HG02763 (cell line): ENCODE data around the gene RBM23.
"Not testable (repeated sequence)": the region's sequence is repeated elsewhere in the genome, so short reads cannot be mapped to it uniquely, and the experiment has no call there.

ENCODE experiments used
- ATAC-seq: cut with Tn5 transposase; IDR thresholded peaks from one replicate; pipeline ENCODE4 v1.9.1; 2021; ENCODE audit warnings: mild to moderate bottlenecking, moderate library complexity; ENCODE audit not compliant: unreplicated experiment

The RBM23 gene

DNA sequence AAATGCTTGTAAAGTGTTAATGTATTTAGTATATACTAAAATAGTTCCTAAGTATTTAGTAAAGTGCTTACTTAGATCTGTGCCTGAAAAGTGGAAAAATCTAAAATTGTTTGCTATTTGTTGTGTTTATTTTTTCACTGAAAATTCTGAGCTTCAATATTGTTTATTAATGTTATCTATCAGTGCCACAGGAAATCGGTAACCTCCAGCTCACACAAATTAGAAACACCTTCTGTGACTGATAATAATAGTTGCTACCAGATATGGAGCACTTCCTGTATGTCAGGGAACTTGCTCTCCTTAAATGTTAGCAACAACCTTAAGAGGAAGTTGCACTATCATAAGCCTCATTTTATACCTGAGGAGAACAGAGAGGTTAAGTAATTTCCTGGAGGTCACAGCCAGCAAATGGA lies 48.1 kb downstream of the RBM23 start:
- ATAC-seq: peak; percentile 29

DNA sequence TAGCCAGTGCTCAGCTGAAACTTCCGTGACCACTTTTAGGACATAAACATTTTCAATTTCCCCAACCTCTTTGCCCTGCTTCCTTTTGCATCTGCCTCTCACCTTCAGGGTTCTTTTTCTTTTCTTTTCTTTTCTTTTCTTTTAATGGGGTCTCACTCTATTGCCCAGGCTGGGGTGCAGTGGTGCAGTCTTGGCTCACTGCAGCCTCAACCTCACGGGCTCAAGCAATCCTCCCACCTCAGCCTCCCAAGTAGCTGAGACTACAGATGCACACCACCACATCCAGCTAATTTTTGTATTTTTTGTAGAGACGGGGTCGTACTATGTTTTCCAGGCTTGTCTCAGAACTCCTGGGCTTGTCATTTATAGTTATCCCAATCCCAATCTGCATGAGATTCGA lies 52.1 kb downstream of the RBM23 start:
- no peak for ATAC-seq

DNA sequence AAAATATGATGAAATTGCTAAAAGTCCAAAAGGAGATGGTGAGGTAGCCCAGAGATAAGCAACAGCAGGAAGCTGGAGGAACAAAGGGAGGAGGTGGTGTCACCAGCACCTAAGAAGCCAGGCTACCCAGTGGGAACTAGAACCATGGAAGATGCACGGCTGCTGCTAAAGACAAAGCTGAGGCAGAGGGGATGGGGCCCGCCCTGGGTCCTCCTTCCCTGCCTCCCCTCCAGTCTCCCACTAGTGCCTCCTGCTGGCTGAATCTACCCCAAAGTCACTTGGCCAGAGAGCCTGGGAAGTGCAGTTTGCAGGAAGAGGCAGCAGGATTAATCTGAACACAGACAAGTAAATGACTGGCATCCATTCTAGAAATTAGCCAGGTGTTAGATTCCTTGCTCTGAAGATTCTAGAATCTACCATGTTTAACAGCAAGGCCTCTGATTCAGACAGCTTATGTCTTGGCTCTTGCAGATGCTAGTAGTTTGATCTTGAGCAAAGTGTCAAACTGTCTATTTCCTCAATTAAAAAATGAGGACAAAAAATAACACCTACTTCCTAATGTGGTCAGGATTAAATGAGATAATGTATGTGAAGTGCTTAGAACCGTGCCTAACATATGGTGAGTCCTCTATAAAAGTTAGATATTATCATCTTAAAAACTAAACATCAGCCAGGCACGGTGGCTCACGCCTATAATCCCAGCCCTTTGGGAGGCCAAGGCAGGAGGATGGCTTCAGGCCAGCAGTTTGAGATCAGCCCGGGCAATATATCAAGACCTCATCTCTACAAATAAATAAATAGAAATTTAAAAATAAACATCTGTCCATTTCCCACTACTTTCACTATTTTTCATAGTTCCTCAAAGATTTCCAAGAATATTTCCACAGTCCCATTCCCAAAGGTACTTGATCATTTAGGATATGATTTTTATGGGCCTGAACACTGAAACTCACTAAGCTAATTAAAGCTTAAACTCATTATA lies 53.2 kb downstream of the RBM23 start:
- no peak for ATAC-seq

DNA sequence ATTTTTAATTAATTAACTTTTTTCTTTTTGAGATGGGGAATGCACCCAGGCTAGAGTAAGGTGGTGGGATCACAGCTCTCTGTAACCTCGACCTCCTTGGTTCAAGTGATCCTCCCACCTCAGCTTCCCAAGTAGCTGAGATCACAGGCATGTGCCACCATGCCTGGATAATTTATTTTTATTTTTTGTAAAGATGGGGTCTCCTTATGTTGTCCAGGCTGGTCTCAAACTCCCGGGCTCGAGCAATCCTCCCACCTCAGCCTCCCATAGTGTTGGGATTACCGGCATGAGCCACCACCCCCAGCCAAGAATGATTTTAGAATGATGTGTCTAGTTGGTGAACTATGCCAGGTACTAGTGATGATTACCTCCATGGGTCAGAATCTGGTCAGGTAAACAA lies 54.0 kb downstream of the RBM23 start:
- ATAC-seq: no peak

DNA sequence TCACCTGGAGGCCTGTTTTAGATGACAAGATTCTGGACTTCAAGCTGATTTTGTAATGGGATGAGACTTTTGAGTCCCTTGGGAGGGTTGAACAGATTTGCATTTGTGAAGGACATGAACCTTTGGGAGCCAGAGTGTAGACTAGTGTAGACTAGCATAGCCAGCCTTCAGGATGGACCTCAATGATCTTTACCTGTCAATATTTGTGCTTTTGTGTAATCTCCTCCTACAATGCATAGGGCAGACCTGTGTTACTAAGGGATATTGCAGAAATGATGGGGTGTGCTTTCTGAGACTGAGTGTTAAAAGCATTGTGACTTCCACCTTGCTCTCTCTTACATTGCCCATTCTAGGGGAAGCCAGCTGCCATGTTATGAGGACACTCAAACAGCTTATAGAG lies 57.3 kb downstream of the RBM23 start:
- no peak for ATAC-seq

DNA sequence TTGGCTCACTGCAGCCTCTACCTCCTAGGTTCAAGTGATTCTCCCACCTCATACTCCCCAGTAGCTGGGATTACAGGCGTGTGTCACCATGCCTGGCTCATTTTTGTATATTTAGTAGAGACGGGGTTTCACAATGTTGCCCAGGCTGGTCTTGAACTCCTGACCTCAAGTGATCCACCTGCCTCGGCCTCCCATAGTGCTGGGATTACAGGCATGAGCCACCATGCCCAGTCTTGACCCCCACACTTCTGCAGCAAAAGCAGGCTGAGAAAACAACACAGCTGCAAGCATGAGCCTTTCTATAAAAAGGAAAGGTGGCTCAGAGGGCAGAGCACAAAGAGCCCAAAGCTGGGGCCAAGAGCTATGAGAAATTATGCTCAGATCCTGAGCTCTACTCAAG lies 58.6 kb downstream of the RBM23 start:
- ATAC-seq: not testable (repeated sequence)

DNA sequence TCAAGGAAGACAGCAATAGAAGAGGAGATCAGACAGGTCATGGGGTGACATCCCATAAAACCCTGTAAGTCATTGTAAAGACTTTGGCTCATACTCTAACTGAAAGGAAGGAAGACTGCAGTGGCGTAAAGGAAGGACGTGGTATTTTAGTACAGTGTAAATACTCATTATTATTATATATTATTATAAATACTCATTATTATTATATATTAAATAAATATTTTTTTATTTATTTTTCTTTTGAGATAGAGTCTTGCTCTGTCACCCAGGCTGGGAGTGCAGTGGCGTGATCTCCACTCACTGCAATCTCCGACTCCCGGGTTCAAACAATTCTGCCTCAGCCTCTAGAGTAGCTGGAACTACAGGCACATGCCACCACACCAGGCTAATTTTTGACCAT lies 62.5 kb downstream of the RBM23 start:
- ATAC-seq: no peak

DNA sequence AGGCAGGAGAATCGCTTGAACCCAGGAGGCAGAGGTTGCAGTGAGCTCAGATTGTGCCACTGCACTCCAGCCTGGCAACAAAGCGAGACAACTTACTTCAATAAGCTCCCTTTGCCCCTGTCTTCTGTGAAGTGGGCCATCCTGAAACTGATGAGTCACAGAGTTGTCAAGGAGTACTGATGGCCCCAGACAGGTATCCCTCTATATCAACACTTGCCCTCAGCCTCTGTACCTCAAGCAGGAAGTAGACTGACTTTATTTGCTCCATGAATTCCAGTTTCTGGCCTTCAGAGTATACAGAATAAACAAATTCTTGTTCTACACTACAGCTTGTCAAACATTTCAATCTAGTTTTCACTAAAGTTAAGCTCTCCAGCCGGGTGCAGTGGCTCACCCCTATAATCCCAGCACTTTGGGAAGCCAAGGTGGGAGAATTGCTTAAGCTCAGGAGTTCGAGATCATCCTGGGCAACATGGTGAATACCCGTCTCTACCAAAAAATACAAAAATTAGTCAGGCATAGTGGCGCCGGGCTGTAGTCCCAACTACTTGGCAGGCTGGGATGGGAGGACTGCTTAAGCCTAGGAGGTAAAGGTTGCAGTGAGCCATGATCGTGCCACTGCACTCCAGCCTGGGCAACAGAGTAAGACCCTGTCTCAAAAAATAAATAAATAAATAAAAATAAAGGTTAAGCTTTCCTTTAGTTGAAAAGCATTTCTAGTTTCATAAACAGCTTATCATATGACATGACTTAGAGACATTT lies 63.8 kb downstream of the RBM23 start:
- no peak for ATAC-seq

DNA sequence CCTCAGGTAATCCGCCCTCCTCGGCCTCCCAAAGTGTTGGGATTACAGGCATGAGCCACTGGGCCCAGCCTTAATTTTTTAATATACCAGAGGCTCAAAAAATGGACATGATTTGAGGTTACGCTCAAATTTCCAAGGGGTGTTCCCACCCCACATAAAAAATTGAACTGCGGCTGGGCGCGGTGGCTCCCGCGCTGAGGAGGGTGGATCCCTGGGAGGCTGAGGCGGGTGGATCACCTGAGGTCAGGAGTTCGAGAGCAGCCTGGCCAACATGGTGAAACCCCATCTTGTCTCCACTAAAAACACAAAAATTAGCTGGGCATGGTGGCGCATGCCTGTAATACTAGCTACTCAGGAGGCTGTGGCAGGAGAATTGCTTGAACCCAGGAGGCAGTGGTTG lies 64.7 kb downstream of the RBM23 start:
- not testable (repeated sequence) for ATAC-seq

DNA sequence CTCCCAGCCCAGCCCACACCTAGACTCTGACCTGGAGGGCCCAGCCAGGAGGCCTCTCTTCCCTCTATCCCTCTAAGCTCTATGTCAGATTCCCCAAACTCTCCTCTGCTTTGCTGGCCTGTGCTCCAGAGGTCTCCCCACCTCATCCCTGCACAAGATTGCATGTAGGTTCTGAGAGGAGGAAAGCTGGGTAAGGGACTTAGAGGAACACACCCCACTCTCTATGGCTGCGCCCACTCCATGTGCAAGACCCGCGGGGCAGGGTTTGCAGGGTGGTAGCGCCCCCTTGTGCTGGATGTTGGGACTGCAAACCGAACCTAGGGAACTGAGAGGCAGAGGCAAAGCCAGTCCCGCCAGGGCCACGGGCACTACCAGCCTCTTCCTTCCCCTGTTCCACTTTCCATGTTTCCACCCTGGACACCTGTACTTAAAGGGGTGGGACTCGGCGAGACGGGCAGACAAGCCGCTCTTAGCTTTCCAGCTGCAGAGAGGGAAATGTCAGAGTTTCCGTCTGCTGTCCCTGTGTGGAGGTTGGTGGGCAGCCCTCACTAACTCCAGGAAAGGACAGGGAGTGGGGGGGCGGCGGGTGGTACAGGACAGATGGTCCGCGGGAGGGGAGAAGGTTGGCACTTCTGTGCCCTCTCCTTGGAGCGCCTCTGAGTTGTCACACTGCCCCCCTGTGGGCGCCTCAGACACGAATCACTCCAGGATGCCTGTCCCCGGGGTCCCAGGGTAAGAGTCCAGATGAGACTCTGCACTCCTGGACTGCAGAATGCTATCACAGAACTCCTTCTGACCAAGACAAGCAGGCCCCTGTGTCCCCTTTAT lies 65.8 kb downstream of the RBM23 start:
- peak; percentile 54 for ATAC-seq

DNA sequence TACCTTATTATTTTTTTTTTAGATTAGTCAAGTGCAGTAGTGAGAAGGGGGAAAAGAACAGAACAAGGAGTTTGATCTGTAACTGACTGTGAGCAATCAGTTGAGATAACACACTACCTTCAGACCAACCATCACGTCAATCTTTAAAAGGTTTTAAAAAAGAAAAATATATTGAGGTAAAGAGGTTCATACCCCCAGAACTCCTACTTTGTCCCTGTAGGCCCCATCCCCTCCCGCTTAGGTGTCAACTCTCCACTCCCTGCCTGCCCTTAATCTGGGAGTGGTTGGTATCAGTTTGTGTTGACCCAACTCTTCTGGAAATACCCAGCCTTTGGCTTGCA lies 66.4 kb downstream of the RBM23 start:
- peak; percentile 26 for ATAC-seq

DNA sequence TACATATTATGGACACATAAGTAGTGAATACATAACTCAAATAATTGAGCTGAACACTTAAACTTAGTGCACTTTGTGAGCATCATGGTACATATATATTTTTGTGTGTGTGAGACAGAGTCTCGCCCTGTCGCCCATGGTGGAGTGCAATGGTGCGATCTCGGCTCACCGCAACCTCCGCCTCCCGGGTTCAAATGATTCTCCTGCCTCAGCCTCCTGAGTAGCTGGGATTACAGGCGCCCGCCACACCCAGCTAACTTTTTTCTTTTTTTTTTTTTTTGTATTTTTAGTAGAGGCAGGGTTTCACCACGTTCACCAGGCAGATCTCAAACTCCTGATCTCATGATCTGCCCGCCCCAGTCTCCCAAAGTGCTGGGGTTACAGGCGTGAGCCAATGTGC lies 66.8 kb downstream of the RBM23 start:
- ATAC-seq: not testable (repeated sequence)

DNA sequence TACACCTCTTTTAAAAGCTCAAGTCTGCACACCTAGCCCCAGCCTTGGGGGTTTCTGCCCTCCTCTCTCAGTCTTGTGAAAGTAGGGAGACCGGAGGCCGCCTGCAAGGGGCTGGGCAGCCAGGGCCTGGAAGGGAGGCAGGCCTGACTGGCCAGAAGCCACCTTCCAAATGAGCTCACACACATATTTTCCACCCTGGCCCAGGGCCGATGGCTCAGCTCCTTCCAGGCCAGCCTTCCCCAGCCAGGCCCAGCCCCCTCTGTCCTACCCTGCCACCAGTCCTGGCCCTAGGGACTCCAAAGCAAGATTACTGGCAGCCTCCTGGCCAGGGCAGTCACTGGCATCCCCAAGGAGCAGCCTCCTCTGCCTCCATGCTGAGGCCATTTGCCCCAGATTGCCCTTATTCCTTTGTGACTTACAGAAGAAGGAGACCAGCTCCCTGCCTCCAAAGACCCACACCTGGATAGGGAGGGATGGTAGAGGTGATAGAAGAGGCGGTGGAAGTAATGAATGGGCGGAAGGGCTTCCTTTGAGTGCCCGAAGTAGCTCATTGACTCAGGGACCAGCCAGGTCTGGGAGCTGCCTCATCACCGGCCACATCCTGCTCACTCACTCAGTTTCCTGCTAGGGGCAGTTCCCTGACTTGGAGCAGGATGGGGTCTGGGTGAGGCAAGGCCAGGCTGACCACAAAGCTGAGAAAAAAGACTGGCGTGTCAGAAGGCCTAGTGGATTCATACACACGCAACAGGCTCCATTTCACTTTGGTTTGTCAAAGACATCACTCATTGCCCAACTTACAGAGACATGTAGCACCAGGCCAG lies 67.8 kb downstream of the RBM23 start:
- no peak for ATAC-seq

DNA sequence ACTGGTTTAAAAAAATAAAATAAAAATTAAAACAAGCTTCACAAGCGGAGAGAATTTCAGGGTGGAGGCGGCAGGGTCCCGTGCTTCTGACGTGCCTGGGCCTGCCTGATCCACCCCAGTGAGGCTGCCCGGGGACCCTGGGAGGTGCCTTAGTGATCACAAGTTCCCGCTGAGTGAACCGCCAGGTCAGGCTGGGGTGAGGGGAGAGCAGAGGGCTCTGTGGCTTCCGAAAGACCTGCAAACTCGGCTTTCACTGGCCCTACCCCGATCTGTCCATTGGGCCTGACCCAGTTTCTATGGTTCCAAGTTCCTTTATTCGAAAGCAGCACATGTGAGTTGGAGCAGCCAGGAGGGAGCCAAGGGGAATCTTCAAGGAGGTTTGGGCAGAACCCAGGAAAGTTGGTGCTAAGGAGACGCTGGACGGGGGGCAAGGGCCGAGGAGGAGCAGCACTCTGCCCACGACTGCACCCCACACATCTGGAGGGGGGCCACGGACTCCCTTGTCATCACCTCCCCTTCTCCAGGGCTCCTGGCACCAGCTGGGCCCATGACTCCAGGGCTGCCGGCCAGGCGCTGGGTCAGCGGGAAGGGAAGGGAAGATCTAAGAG lies 69.6 kb downstream of the RBM23 start:
- ATAC-seq: no peak

DNA sequence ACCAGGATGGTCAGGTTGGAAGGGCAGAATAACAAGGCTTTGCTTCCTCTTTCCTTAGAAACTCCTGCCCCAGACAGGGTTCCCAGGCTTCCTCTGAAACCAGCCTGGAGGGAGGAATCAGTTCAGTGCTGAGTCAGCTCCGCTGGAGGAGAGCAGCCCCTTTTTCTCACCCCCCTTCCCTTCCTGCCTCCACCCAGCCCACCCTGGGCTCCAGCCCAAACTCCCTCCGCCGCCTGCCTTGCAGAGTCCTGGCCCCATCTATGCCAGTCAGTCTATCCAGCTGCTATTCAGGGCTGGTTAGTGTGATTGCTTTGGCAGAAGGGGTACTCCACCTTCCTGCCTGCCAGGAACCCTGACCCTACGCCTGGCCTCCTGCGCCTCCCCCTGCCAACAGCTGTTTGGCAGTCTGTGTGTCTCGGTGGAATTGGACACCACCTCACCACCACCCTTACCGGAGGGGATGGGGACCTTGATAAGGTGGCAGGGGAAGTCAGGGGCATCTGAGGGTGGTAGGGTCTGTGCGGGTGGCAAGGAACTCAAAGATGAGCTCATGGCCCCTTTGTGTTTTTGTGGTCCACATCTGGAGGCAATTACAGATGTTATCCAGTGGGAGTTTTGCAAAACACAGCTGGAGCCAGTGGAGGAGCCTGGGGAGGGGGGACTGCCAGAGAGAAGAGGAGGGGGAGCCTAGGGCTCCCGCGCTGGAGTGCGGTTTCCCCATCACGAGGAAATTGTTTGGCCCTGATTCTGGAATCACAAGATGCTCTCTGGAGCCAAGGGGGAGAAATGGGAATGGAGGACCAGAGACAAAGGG lies 70.4 kb downstream of the RBM23 start:
- ATAC-seq: no peak

DNA sequence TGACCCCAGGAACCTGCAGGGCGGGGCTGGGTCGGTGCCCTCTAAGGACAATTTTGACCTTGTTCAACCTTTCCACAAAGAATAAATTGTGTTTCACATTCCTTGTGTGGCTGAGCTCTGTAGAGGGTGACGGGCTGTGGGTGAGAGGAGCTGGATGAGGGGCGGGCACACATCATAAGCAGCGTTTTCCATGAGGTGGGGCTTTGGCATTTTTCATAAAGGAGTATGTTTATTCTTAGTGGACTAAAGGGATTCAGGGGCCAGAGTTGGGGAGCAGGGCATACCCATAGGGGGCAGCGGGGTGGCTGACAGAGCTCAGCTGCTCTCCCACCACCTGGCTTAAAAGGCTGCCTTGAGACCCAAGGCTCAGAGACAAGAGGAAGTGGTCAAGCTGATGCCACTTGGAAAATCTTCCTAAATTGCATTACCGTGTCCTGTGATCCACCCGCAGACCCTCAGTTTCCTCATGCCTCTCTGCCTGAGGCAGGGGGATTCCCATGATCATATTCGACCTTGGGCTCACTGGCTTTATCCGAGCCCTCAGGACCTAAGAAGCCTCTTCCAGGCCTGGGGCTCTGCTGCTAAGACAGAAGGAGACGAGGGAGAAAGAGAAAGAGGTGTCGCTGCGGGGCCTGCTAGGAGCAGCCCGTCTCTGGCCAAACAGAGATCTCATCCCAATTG lies 71.1 kb downstream of the RBM23 start:
- ATAC-seq: no peak

DNA sequence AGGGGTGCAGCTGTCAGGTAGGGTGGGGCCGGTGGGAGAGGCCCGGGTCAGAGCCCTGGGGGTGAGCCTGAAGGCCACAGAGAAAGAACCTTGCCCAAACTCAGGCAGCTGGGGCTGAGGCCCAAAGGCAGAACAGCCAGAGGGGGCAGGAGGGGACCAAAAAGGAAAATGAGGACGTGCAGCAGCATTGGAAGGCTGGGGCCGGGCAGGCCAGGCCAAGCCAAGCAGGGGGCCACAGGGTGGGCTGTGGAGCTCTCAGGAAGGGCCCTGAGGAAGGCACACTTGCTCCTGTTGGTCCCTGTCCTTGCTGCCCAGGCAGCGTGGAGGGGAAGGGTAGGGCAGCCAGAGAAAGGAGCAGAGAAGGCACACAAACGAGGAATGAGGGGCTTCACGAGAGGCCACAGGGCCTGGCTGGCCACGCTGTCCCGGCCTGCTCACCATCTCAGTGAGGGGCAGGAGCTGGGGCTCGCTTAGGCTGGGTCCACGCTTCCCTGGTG lies 72.1 kb downstream of the RBM23 start:
- no peak for ATAC-seq
